Retinal pigment epithelial cell (primary cell): ENCODE results near the gene SYNE2.

Experiments used
- DNase-seq: peaks from one replicate; pipeline ENCODE4 v3.0.0-alpha.2; 2010; ENCODE audit warnings: low read depth
- H3K4me3 ChIP-seq: 2 replicates; pipeline ENCODE4 v1.5.1; 2011; ENCODE audit warnings: mild to moderate bottlenecking, low read length, control low read depth, moderate library complexity
- TF ChIP-seq, protein P1 (sequence below): conservative IDR thresholded peaks from 2 replicates; pipeline ENCODE4 v1.5.1; 2011; ENCODE audit warnings: low read depth, low read length, control low read depth, inconsistent platforms

The SYNE2 gene

DNA sequence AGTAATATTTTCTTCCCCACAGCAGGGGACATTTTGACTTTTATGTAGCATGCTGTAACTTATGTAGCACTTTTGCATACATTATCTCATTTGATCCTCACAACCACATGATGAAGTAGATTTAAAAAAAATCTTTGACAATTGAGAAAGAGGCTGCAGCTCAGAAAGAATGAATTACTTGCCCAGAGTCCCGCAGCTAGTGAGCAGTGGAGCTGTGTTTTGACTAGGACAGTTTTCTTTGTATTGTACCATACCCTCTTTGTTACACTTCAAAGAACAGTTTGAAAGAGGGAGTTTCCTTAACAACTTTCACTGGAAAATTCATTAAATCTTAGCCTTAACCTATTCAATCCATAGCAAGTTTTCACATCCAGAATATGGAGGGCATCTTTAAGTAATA is 58.6 kb downstream of the SYNE2 start:
- TF ChIP-seq, protein P1, sequence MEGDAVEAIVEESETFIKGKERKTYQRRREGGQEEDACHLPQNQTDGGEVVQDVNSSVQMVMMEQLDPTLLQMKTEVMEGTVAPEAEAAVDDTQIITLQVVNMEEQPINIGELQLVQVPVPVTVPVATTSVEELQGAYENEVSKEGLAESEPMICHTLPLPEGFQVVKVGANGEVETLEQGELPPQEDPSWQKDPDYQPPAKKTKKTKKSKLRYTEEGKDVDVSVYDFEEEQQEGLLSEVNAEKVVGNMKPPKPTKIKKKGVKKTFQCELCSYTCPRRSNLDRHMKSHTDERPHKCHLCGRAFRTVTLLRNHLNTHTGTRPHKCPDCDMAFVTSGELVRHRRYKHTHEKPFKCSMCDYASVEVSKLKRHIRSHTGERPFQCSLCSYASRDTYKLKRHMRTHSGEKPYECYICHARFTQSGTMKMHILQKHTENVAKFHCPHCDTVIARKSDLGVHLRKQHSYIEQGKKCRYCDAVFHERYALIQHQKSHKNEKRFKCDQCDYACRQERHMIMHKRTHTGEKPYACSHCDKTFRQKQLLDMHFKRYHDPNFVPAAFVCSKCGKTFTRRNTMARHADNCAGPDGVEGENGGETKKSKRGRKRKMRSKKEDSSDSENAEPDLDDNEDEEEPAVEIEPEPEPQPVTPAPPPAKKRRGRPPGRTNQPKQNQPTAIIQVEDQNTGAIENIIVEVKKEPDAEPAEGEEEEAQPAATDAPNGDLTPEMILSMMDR = no peak
- H3K4me3 ChIP-seq = no peak overlapping the region
- DNase-seq = no peak

DNA sequence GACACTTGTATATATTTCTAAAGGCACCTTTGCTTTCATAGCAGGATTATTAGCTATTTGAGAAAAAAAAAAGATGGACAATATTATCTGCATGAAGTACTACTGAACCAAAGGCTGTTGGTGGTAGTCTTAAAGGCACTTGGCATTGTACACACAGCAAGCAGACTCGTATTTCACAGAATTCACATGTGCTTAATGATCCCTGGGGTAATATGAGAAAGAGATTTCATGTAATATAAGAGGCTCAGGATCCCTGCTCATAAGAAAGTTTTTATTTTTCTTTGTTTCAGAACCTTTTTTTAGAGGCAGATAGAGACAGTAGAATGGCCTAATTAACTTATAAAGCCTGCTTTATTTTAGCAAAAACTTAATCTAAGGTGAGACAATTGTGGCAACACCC is 59.5 kb downstream of the SYNE2 start:
- H3K4me3 ChIP-seq = no peak overlapping the region
- DNase-seq = no peak
- TF ChIP-seq, protein P1 = no peak

DNA sequence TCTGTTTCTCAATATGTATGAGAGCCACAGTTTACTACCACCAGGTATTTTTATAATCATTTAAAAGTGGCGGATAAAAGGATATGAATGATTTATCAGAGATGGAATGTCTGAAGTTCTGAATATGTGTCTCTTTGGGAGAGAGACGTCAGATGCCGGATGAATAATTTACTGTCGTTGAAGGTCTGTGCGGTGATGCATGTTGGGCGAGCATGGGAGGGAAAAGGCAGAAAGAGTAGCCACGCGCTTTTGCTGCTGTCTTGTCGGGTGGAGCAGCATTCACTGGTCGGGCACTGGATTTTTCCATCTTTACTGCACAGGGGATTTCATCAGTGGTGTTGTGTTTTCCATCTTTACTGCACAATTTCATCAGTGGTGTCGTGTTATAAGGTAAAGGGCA is 65.6 kb downstream of the SYNE2 start:
- no peak overlapping the region for H3K4me3 ChIP-seq
- no peak for DNase-seq
- TF ChIP-seq, protein P1 = no peak

DNA sequence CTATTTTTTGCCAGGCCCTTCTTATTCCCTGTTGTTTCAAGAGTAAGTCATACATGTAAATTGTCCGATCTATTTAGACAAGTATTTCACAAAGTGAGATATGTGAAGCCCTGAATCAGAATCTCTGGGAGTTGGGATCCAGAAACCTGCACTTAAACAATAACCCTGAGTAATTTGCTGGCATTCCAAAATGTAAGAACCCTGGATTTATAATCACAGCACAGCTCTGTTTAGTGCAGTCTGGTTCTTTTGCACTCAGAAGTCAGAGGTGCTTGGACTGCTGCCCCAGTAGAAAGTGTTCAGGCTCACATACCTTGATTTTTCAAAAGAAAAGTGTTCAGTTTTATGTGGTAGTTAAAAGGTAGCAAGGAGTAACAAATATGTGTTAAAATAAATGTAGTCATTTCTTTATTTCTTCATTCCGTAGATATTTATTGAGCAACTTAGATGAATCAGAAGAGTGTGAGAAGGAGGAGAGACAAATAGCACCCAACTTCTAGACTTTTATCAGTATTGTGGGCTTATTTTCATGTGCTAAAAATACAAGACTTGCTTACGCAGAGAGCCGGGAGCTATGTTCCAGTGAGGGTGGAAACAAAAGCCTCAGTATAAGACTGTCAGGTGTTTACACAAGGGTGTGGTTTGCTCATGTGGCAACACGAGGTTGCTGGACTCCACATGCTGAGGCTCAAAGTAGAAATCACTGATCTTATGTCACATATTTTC is 70.1 kb downstream of the SYNE2 start:
- TF ChIP-seq, protein P1 = no peak
- no peak overlapping the region for H3K4me3 ChIP-seq
- peak; percentile 94 for DNase-seq

DNA sequence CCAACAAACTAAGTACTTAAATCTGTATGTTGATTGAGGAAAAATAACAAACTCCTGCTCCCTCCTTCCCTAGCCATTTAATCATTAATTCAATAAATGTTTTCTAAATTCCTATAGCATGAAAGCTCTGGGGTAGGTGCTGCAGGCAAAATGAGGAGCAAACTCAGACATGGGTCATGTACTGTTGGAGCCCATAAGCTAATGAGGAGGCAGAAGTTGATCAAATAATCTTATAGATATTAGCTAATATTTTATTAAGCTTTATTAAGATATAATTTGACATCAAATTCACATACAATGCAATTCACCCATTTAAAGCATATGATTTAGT is 70.6 kb downstream of the SYNE2 start:
- TF ChIP-seq, protein P1 = no peak
- H3K4me3 ChIP-seq = no peak overlapping the region
- DNase-seq = no peak

DNA sequence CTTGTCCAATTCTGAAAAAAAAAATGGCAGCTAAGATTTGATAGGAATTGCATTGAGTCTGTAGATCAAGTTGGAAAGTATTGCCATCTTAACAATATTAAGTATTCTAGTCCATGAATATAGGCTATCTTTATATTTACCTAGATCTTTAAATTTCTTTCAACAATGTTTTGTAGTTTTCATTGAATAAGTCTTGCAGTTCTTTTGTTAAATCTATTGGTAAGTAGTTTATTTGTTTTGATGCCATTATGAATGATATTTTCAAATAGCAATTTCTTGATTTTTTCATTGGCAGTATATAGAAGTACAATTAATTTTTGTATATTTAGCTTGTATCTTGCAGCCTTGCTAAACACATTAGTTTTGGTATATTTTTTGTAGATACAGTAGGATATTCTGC is 71.6 kb downstream of the SYNE2 start:
- TF ChIP-seq, protein P1 = no peak
- DNase-seq = no peak
- no peak overlapping the region for H3K4me3 ChIP-seq

DNA sequence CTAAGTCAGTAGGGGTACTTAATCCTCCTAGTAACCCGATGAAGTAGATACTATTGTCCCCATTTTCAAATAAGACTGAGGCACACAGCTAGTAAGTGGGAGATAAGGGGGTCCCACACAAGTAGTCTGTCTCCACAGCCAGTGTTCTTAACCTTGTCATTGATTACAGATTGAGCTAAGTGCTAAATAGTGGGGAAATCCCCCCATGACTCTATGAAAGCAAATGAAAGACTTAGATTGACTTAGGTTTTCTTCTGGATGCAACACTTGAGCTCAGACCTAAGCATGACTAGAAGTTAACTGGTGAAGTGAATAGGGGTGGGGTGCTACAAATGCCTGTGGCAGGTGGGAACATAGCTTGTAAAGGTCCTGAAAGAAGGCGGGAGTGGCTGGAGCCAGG is 73.8 kb downstream of the SYNE2 start:
- H3K4me3 ChIP-seq = no peak overlapping the region
- TF ChIP-seq, protein P1 = no peak
- DNase-seq = no peak
